Kidney (tissue), 14 donors: ENCODE results near the gene SPON1. TPM values are rescaled to one million over a fixed set of nuclear protein-coding genes. Genes with fewer than 3 reads are reported as not detected.

Source experiments
- DNase-seq, 5 donors: peaks; one replicate each; pipeline ENCODE4 v3.0.0-alpha.2; 2013 to 2020
- FAIRE-seq: peaks from 2 replicates; lab custom pipeline; 2012; peaks lifted over from hg19 to GRCh38; lab: Jason Lieb, UNC
- H3K27ac ChIP-seq, 2 donors: one replicate each; pipeline ENCODE4 v1.7.0; 2013; ENCODE audit warnings: low read depth in 2 of 2, low read length in 2 of 2, inconsistent platforms in 1 of 2
- H3K27me3 ChIP-seq: one replicate; pipeline ENCODE4 v1.7.1; 2013; ENCODE audit warnings: low read length, inconsistent platforms; ENCODE audit not compliant: control insufficient read depth, insufficient read depth
- H3K36me3 ChIP-seq, 3 donors: one replicate each; pipeline versions ENCODE4 v1.7.0 to v1.7.1; 2013; ENCODE audit warnings: low read length in 3 of 3, control low read depth in 1 of 3, inconsistent platforms in 1 of 3; ENCODE audit not compliant: insufficient read depth in 3 of 3, control insufficient read depth in 2 of 3
- H3K4me1 ChIP-seq, 3 donors: one replicate each; pipeline versions ENCODE4 v1.7.0 to v1.7.1; 2013; ENCODE audit warnings: low read length in 3 of 3, inconsistent platforms in 1 of 3, low read depth in 1 of 3; ENCODE audit not compliant: control insufficient read depth in 2 of 3, insufficient read depth in 2 of 3
- H3K4me3 ChIP-seq, 3 donors: one replicate each; pipeline versions ENCODE4 v1.7.0 to v1.8.1; 2013; ENCODE audit warnings: low read length in 3 of 3, control low read depth in 1 of 3, inconsistent platforms in 1 of 3
- H3K9ac ChIP-seq, 3 donors: one replicate each; pipeline versions ENCODE4 v1.7.0 to v1.7.1; 2013; ENCODE audit warnings: low read length in 3 of 3, control low read depth in 1 of 3, inconsistent platforms in 1 of 3
- H3K9me3 ChIP-seq, 3 donors: one replicate each; pipeline versions ENCODE4 v1.7.0 to v1.7.1; 2013; ENCODE audit warnings: low read length in 3 of 3, control low read depth in 1 of 3, inconsistent platforms in 1 of 3; ENCODE audit not compliant: control insufficient read depth in 2 of 3, insufficient read depth in 1 of 3
- intact Hi-C: fragments of 100-400 bp; cut with DNase I; formaldehyde crosslinking; loops from one replicate; pipeline ENCODE4 v1.11.1; 2022
- polyA plus RNA-seq: library from polyadenylated mRNA; stranded (reverse); fragments of 350-450 nt; fragmentation: Illumina TruSeq; extraction: RNeasy Lipid Tissue Mini Kit (QIAGEN cat#74804); gene quantifications from one replicate; pipeline ENCODE4 v1.2.3, GENCODE V29; 2014; ENCODE audit warnings: low read depth, low replicate concordance; ENCODE audit not compliant: insufficient read depth
- total RNA-seq: library from RNA; stranded (reverse); fragmentation: NEBNext Ultra II Directional; extraction: Animal tissue kit (Norgen Biotek cat#: 25700); gene quantifications from one replicate; pipeline ENCODE4 v1.2.1, GENCODE V29; 2021
- TF ChIP-seq, protein P1 (sequence below): IDR thresholded peaks from 3 replicates; pipeline ENCODE4 v1.5.1; 2012; ENCODE audit warnings: mild to moderate bottlenecking, moderate library complexity, borderline replicate concordance; ENCODE audit not compliant: insufficient read depth; ENCODE audit errors: extremely low read depth
- donor health status: control.
- donor health status: control.
- donor health status: control.
- donor health status: control.
- donor health status: control.
- donor health status: DM: yes; HTN: yes; CAD: no.
- donor health status: Normal renal cell carcinoma (clear cell type).

Gene SPON1
- total and polyA plus RNA-seq, 2 donors from 2014 or later = 3.8 to 77.9 TPM

- Histone ChIP-seq H3K36me3 (no peaks in the 10 kb centered on the region), H3K9me3 (no peaks in the 10 kb centered on the region), H3K4me3 (no peak overlapping the region), H3K27me3 (no peaks in the 10 kb centered on the region), H3K27ac (no peak overlapping the region), H3K4me1 (no peaks in the 10 kb centered on the region), H3K9ac (no peak overlapping the region)
- intact Hi-C loops = no loop called here
- TF ChIP-seq, protein P1, sequence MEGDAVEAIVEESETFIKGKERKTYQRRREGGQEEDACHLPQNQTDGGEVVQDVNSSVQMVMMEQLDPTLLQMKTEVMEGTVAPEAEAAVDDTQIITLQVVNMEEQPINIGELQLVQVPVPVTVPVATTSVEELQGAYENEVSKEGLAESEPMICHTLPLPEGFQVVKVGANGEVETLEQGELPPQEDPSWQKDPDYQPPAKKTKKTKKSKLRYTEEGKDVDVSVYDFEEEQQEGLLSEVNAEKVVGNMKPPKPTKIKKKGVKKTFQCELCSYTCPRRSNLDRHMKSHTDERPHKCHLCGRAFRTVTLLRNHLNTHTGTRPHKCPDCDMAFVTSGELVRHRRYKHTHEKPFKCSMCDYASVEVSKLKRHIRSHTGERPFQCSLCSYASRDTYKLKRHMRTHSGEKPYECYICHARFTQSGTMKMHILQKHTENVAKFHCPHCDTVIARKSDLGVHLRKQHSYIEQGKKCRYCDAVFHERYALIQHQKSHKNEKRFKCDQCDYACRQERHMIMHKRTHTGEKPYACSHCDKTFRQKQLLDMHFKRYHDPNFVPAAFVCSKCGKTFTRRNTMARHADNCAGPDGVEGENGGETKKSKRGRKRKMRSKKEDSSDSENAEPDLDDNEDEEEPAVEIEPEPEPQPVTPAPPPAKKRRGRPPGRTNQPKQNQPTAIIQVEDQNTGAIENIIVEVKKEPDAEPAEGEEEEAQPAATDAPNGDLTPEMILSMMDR = no peak
- DNase-seq = peak in 1 of 5 donors; percentile 32
- no peak for FAIRE-seq
These were observed 9.8 kb downstream of the SPON1 start for GRCh38 chr11:13972043-13972910.

- no peak for FAIRE-seq
- DNase-seq = no peak
- intact Hi-C loops = no loop called here
- Histone ChIP-seq H3K9ac (no peak overlapping the region), H3K27me3 (no peaks in the 10 kb centered on the region), H3K4me1 (no peaks in the 10 kb centered on the region), H3K4me3 (no peak overlapping the region), H3K27ac (no peak overlapping the region), H3K36me3 (no peaks in the 10 kb centered on the region), H3K9me3 (no peaks in the 10 kb centered on the region)
- TF ChIP-seq, protein P1 = no peak
These were observed 10.4 kb downstream of the SPON1 start for GRCh38 chr11:13972944-13973343.

GRCh38 chr11:13974631-13975030 lies 12.1 kb downstream of the SPON1 start:
- Histone ChIP-seq H3K36me3 (no peaks in the 10 kb centered on the region), H3K27me3 (no peaks in the 10 kb centered on the region), H3K9me3 (no peaks in the 10 kb centered on the region), H3K27ac (no peak overlapping the region), H3K9ac (no peak overlapping the region), H3K4me3 (no peak overlapping the region), H3K4me1 (no peaks in the 10 kb centered on the region)
- TF ChIP-seq, protein P1 = no peak
- intact Hi-C loops = no loop called here
- DNase-seq (no peak), FAIRE-seq (no peak)
